Measurements from ENCODE around the gene TRPM3. TPM values are rescaled to one million over a fixed set of nuclear protein-coding genes. Genes with fewer than 3 reads are reported as not detected.

The TRPM3 gene
- total RNA-seq, 1 experiment from 2014 or later = 2.0 TPM

GRCh38 chr9:70553707-70554673 lies 567.4 kb downstream of the TRPM3 start:
- Histone ChIP-seq H3K4me3 (ENCODE audit: insufficient read depth, low read depth, low read length) (no peak overlapping the region), H3K36me3 (replicated peaks; ENCODE audit: control insufficient read depth, insufficient read depth, low read length) (no peaks in the 10 kb centered on the region), H3K27me3 (ENCODE audit: control insufficient read depth, insufficient read depth, low read length) (no peaks in the 10 kb centered on the region)
- no peak for DNase-seq

- no peak overlapping the region for H3K4me3 ChIP-seq (ENCODE audit: insufficient read depth, low read depth, low read length)
- H3K27me3 ChIP-seq (ENCODE audit: control insufficient read depth, insufficient read depth, low read length) = no peaks in the 10 kb centered on the region
- DNase-seq = no peak
- no peaks in the 10 kb centered on the region for H3K36me3 ChIP-seq (replicated peaks; ENCODE audit: control insufficient read depth, insufficient read depth, low read length)
Observed at GRCh38 chr9:70552561-70552960, 568.9 kb downstream of the TRPM3 start.

GRCh38 chr9:70551801-70552200 lies 569.6 kb downstream of the TRPM3 start:
- Histone ChIP-seq H3K4me3 (ENCODE audit: insufficient read depth, low read depth, low read length) (no peak overlapping the region), H3K36me3 (replicated peaks; ENCODE audit: control insufficient read depth, insufficient read depth, low read length) (no peaks in the 10 kb centered on the region), H3K27me3 (ENCODE audit: control insufficient read depth, insufficient read depth, low read length) (no peaks in the 10 kb centered on the region)
- no peak for DNase-seq

GRCh38 chr9:70551396-70551795 lies 570.0 kb downstream of the TRPM3 start:
- Histone ChIP-seq H3K27me3 (ENCODE audit: control insufficient read depth, insufficient read depth, low read length) (no peaks in the 10 kb centered on the region), H3K36me3 (replicated peaks; ENCODE audit: control insufficient read depth, insufficient read depth, low read length) (no peaks in the 10 kb centered on the region), H3K4me3 (ENCODE audit: insufficient read depth, low read depth, low read length) (no peak overlapping the region)
- DNase-seq = no peak

GRCh38 chr9:70549926-70550325 lies 571.5 kb downstream of the TRPM3 start:
- Histone ChIP-seq H3K36me3 (replicated peaks; ENCODE audit: control insufficient read depth, insufficient read depth, low read length) (no peaks in the 10 kb centered on the region), H3K4me3 (ENCODE audit: insufficient read depth, low read depth, low read length) (no peak overlapping the region), H3K27me3 (ENCODE audit: control insufficient read depth, insufficient read depth, low read length) (no peaks in the 10 kb centered on the region)
- DNase-seq = no peak

- Histone ChIP-seq H3K36me3 (replicated peaks; ENCODE audit: control insufficient read depth, insufficient read depth, low read length) (no peaks in the 10 kb centered on the region), H3K4me3 (ENCODE audit: insufficient read depth, low read depth, low read length) (no peak overlapping the region), H3K27me3 (ENCODE audit: control insufficient read depth, insufficient read depth, low read length) (no peaks in the 10 kb centered on the region)
- no peak for DNase-seq
Observed at GRCh38 chr9:70542311-70542931, 579.0 kb downstream of the TRPM3 start.

GRCh38 chr9:70540016-70540415 lies 581.4 kb downstream of the TRPM3 start:
- no peak overlapping the region for H3K4me3 ChIP-seq (ENCODE audit: insufficient read depth, low read depth, low read length)
- no peaks in the 10 kb centered on the region for H3K27me3 ChIP-seq (ENCODE audit: control insufficient read depth, insufficient read depth, low read length)
- H3K36me3 ChIP-seq (replicated peaks; ENCODE audit: control insufficient read depth, insufficient read depth, low read length) = no peaks in the 10 kb centered on the region
- no peak for DNase-seq

GRCh38 chr9:70539526-70539925 lies 581.9 kb downstream of the TRPM3 start:
- no peaks in the 10 kb centered on the region for H3K36me3 ChIP-seq (replicated peaks; ENCODE audit: control insufficient read depth, insufficient read depth, low read length)
- no peaks in the 10 kb centered on the region for H3K27me3 ChIP-seq (ENCODE audit: control insufficient read depth, insufficient read depth, low read length)
- H3K4me3 ChIP-seq (ENCODE audit: insufficient read depth, low read depth, low read length) = no peak overlapping the region
- no peak for DNase-seq

- Histone ChIP-seq H3K4me3 (ENCODE audit: insufficient read depth, low read depth, low read length) (no peak overlapping the region), H3K36me3 (replicated peaks; ENCODE audit: control insufficient read depth, insufficient read depth, low read length) (no peaks in the 10 kb centered on the region)
- peak; percentile 22 for DNase-seq
Observed at GRCh38 chr9:70539001-70539400, 582.4 kb downstream of the TRPM3 start.

GRCh38 chr9:70537084-70537483 lies 584.3 kb downstream of the TRPM3 start:
- no peaks in the 10 kb centered on the region for H3K36me3 ChIP-seq (replicated peaks; ENCODE audit: control insufficient read depth, insufficient read depth, low read length)
- H3K4me3 ChIP-seq (ENCODE audit: insufficient read depth, low read depth, low read length) = no peak overlapping the region

More at GRCh38 chr9:70539001-70539400, 582.4 kb downstream of the TRPM3 start:
- no peaks in the 10 kb centered on the region for H3K27me3 ChIP-seq (ENCODE audit: control insufficient read depth, insufficient read depth, low read length)

GRCh38 chr9:70535546-70536323 lies 585.7 kb downstream of the TRPM3 start:
- Histone ChIP-seq H3K27me3 (ENCODE audit: control insufficient read depth, insufficient read depth, low read length) (no peaks in the 10 kb centered on the region), H3K4me3 (ENCODE audit: insufficient read depth, low read depth, low read length) (no peak overlapping the region), H3K36me3 (replicated peaks; ENCODE audit: control insufficient read depth, insufficient read depth, low read length) (no peaks in the 10 kb centered on the region)
- no peak for DNase-seq

More at GRCh38 chr9:70537084-70537483, 584.3 kb downstream of the TRPM3 start:
- H3K27me3 ChIP-seq (ENCODE audit: control insufficient read depth, insufficient read depth, low read length) = no peaks in the 10 kb centered on the region
- no peak for DNase-seq

GRCh38 chr9:70534471-70534870 lies 587.0 kb downstream of the TRPM3 start:
- DNase-seq = no peak
- Histone ChIP-seq H3K4me3 (ENCODE audit: insufficient read depth, low read depth, low read length) (no peak overlapping the region), H3K36me3 (replicated peaks; ENCODE audit: control insufficient read depth, insufficient read depth, low read length) (no peaks in the 10 kb centered on the region), H3K27me3 (ENCODE audit: control insufficient read depth, insufficient read depth, low read length) (no peaks in the 10 kb centered on the region)

GRCh38 chr9:70534061-70534460 lies 587.4 kb downstream of the TRPM3 start:
- no peak for DNase-seq
- Histone ChIP-seq H3K27me3 (ENCODE audit: control insufficient read depth, insufficient read depth, low read length) (no peaks in the 10 kb centered on the region), H3K36me3 (replicated peaks; ENCODE audit: control insufficient read depth, insufficient read depth, low read length) (no peaks in the 10 kb centered on the region), H3K4me3 (ENCODE audit: insufficient read depth, low read depth, low read length) (no peak overlapping the region)

GRCh38 chr9:70533492-70533891 lies 587.9 kb downstream of the TRPM3 start:
- no peak for DNase-seq
- H3K36me3 ChIP-seq (replicated peaks; ENCODE audit: control insufficient read depth, insufficient read depth, low read length) = no peaks in the 10 kb centered on the region
- H3K4me3 ChIP-seq (ENCODE audit: insufficient read depth, low read depth, low read length) = no peak overlapping the region
- no peaks in the 10 kb centered on the region for H3K27me3 ChIP-seq (ENCODE audit: control insufficient read depth, insufficient read depth, low read length)

Data from H7 (cell line).